Stimulated activated memory B cell treated with anti-CD40 and anti-IgM and Interleukin-4, amounts not matched to agents 10 μg/mL and 1 μg/mL and 100 μg/mL, for 72 hours (primary cell): ENCODE results near the gene FBXO31.
"Not testable (repeated sequence)": the region's sequence is repeated elsewhere in the genome, so short reads cannot be mapped to it uniquely, and the experiment has no call there.

Experiments used
- ATAC-seq: fragments of 150-1000 bp; cut with Tn5 transposase; 2 replicates; pipeline ENCODE4 v1.10.0; 2021
- H3K27ac Mint-ChIP-seq: one replicate; pipeline ENCODE4 v1.8.0; 2022; ENCODE audit warnings: mild to moderate bottlenecking, mixed read lengths
- H3K27me3 Mint-ChIP-seq: one replicate; pipeline ENCODE4 v1.8.0; 2022; ENCODE audit warnings: mixed read lengths
- H3K36me3 Mint-ChIP-seq: one replicate; pipeline ENCODE4 v1.8.0; 2022; ENCODE audit warnings: mixed read lengths
- H3K4me1 Mint-ChIP-seq: one replicate; pipeline ENCODE4 v1.8.0; 2022; ENCODE audit warnings: mixed read lengths
- H3K4me3 Mint-ChIP-seq: one replicate; pipeline ENCODE4 v1.8.0; 2022; ENCODE audit warnings: mild to moderate bottlenecking, moderate library complexity, mixed read lengths
- H3K9me3 Mint-ChIP-seq: one replicate; pipeline ENCODE4 v1.8.0; 2022; ENCODE audit warnings: mixed read lengths

FBXO31 gene

GRCh38 chr16:87348616-87349157 lies 34.9 kb downstream of the FBXO31 start:
- peaks cover 11% of the 10 kb centered on the region for H3K4me1 Mint-ChIP-seq
- H3K27ac Mint-ChIP-seq, result no peak overlapping the region
- no peaks in the 10 kb centered on the region for H3K27me3 Mint-ChIP-seq
- no peak overlapping the region for H3K4me3 Mint-ChIP-seq
- no peaks in the 10 kb centered on the region for H3K9me3 Mint-ChIP-seq
- no peak for ATAC-seq
- H3K36me3 Mint-ChIP-seq, result peaks cover 45% of the 10 kb centered on the region

GRCh38 chr16:87347932-87348615 lies 35.5 kb downstream of the FBXO31 start:
- no peaks in the 10 kb centered on the region for H3K9me3 Mint-ChIP-seq
- H3K4me3 Mint-ChIP-seq, result no peak overlapping the region
- H3K36me3 Mint-ChIP-seq, result peaks cover 48% of the 10 kb centered on the region
- H3K27ac Mint-ChIP-seq, result no peak overlapping the region
- H3K27me3 Mint-ChIP-seq, result no peaks in the 10 kb centered on the region
- peaks cover 11% of the 10 kb centered on the region for H3K4me1 Mint-ChIP-seq
- no peak for ATAC-seq

- no peak overlapping the region for H3K4me3 Mint-ChIP-seq
- H3K4me1 Mint-ChIP-seq, result peaks cover 11% of the 10 kb centered on the region
- no peaks in the 10 kb centered on the region for H3K9me3 Mint-ChIP-seq
- H3K36me3 Mint-ChIP-seq, result peaks cover 62% of the 10 kb centered on the region
- no peak for ATAC-seq
- H3K27me3 Mint-ChIP-seq, result no peaks in the 10 kb centered on the region
- H3K27ac Mint-ChIP-seq, result no peak overlapping the region
Measured at GRCh38 chr16:87346517-87347060, 37.0 kb downstream of the FBXO31 start.

GRCh38 chr16:87345726-87346424 lies 37.7 kb downstream of the FBXO31 start:
- H3K27ac Mint-ChIP-seq, result peak overlapping the region; percentile 86
- no peaks in the 10 kb centered on the region for H3K27me3 Mint-ChIP-seq
- H3K4me3 Mint-ChIP-seq, result no peak overlapping the region
- H3K36me3 Mint-ChIP-seq, result peaks cover 67% of the 10 kb centered on the region
- no peaks in the 10 kb centered on the region for H3K9me3 Mint-ChIP-seq
- ATAC-seq, result no peak
- peaks cover 11% of the 10 kb centered on the region for H3K4me1 Mint-ChIP-seq

- peaks cover 75% of the 10 kb centered on the region for H3K36me3 Mint-ChIP-seq
- H3K4me1 Mint-ChIP-seq, result peaks cover 11% of the 10 kb centered on the region
- H3K27me3 Mint-ChIP-seq, result no peaks in the 10 kb centered on the region
- peak; percentile 53 for ATAC-seq
- H3K27ac Mint-ChIP-seq, result peak overlapping the region; percentile 86
- no peaks in the 10 kb centered on the region for H3K9me3 Mint-ChIP-seq
- H3K4me3 Mint-ChIP-seq, result peak overlapping the region; percentile 46
Measured at GRCh38 chr16:87344931-87345631, 38.5 kb downstream of the FBXO31 start.

- Mint-ChIP-seq H3K9me3 (no peaks in the 10 kb centered on the region), H3K36me3 (peaks cover 80% of the 10 kb centered on the region), H3K27ac (peak overlapping the region; percentile 86), H3K27me3 (no peaks in the 10 kb centered on the region), H3K4me1 (peaks cover 11% of the 10 kb centered on the region), H3K4me3 (no peak overlapping the region)
- peak; percentile 9 for ATAC-seq
Measured at GRCh38 chr16:87344165-87344930, 39.2 kb downstream of the FBXO31 start.

- no peak overlapping the region for H3K4me3 Mint-ChIP-seq
- peaks cover 80% of the 10 kb centered on the region for H3K36me3 Mint-ChIP-seq
Measured at GRCh38 chr16:87343753-87344050, 39.9 kb downstream of the FBXO31 start.

GRCh38 chr16:87342978-87343752 lies 40.4 kb downstream of the FBXO31 start:
- no peak overlapping the region for H3K4me3 Mint-ChIP-seq
- no peak overlapping the region for H3K27ac Mint-ChIP-seq
- no peak for ATAC-seq
- H3K9me3 Mint-ChIP-seq, result no peaks in the 10 kb centered on the region
- no peaks in the 10 kb centered on the region for H3K27me3 Mint-ChIP-seq
- H3K4me1 Mint-ChIP-seq, result peaks cover 11% of the 10 kb centered on the region
- H3K36me3 Mint-ChIP-seq, result peaks cover 77% of the 10 kb centered on the region

More at GRCh38 chr16:87343753-87344050, 39.9 kb downstream of the FBXO31 start:
- H3K9me3 Mint-ChIP-seq, result no peaks in the 10 kb centered on the region
- H3K4me1 Mint-ChIP-seq, result peaks cover 11% of the 10 kb centered on the region
- no peak overlapping the region for H3K27ac Mint-ChIP-seq
- ATAC-seq, result no peak
- H3K27me3 Mint-ChIP-seq, result no peaks in the 10 kb centered on the region

GRCh38 chr16:87342504-87342903 lies 41.1 kb downstream of the FBXO31 start:
- Mint-ChIP-seq H3K4me3 (no peak overlapping the region), H3K27me3 (no peaks in the 10 kb centered on the region), H3K36me3 (peaks cover 74% of the 10 kb centered on the region), H3K4me1 (peaks cover 12% of the 10 kb centered on the region), H3K27ac (no peak overlapping the region), H3K9me3 (no peaks in the 10 kb centered on the region)
- ATAC-seq, result no peak

- Mint-ChIP-seq H3K9me3 (no peaks in the 10 kb centered on the region), H3K4me3 (no peak overlapping the region), H3K4me1 (peaks cover 11% of the 10 kb centered on the region), H3K36me3 (peaks cover 73% of the 10 kb centered on the region), H3K27me3 (no peaks in the 10 kb centered on the region), H3K27ac (no peak overlapping the region)
- no peak for ATAC-seq
Measured at GRCh38 chr16:87340198-87340597, 43.4 kb downstream of the FBXO31 start.

GRCh38 chr16:87339724-87340105 lies 43.9 kb downstream of the FBXO31 start:
- peaks cover 75% of the 10 kb centered on the region for H3K36me3 Mint-ChIP-seq
- not testable (repeated sequence) for H3K27me3 Mint-ChIP-seq, H3K9me3 Mint-ChIP-seq

GRCh38 chr16:87339086-87339723 lies 44.4 kb downstream of the FBXO31 start:
- Mint-ChIP-seq H3K27me3 (no peaks in the 10 kb centered on the region), H3K4me1 (peaks cover 10% of the 10 kb centered on the region), H3K36me3 (peaks cover 76% of the 10 kb centered on the region), H3K9me3 (no peaks in the 10 kb centered on the region), H3K27ac (no peak overlapping the region), H3K4me3 (no peak overlapping the region)
- ATAC-seq, result no peak

More at GRCh38 chr16:87339724-87340105, 43.9 kb downstream of the FBXO31 start:
- not testable (repeated sequence) for ATAC-seq, H3K27ac Mint-ChIP-seq, H3K4me3 Mint-ChIP-seq, H3K4me1 Mint-ChIP-seq

- peaks cover 70% of the 10 kb centered on the region for H3K36me3 Mint-ChIP-seq
- no peak overlapping the region for H3K4me3 Mint-ChIP-seq
- no peaks in the 10 kb centered on the region for H3K27me3 Mint-ChIP-seq
- no peak for ATAC-seq
- no peaks in the 10 kb centered on the region for H3K9me3 Mint-ChIP-seq
- H3K27ac Mint-ChIP-seq, result no peak overlapping the region
- peaks cover 10% of the 10 kb centered on the region for H3K4me1 Mint-ChIP-seq
Measured at GRCh38 chr16:87338155-87338765, 45.3 kb downstream of the FBXO31 start.
